HL-60 (cell line): ENCODE results near the gene GPR137.

Experiments
- CTCF ChIP-seq: IDR thresholded peaks from one replicate; pipeline ENCODE4 v1.5.1; 2011; ENCODE audit warnings: low read length, control low read depth, inconsistent platforms; ENCODE audit not compliant: insufficient read depth
- GABPA ChIP-seq: IDR thresholded peaks from 2 replicates; pipeline ENCODE4 v1.6.1; 2012; ENCODE audit warnings: low read depth
- POLR2AphosphoS5 ChIP-seq: IDR thresholded peaks from 2 replicates; pipeline ENCODE4 v1.6.1; 2012; ENCODE audit warnings: low read depth
- REST ChIP-seq: IDR thresholded peaks from 2 replicates; pipeline ENCODE4 v1.6.1; 2012; ENCODE audit warnings: low read depth; ENCODE audit not compliant: insufficient replicate concordance
- SPI1 ChIP-seq: IDR thresholded peaks from 2 replicates; pipeline ENCODE4 v1.6.1; 2012; ENCODE audit warnings: low read depth, mild to moderate bottlenecking, borderline replicate concordance

- TF ChIP-seq CTCF = no peak
- no peak for TF ChIP-seq POLR2AphosphoS5
- no peak for TF ChIP-seq GABPA
- no peak for TF ChIP-seq REST
- TF ChIP-seq SPI1 = no peak
Measured at GRCh38 chr11:64267207-64267945, 18.3 kb upstream of the GPR137 start.
